ENCODE data around the gene OR51B2. TPM values are rescaled to one million over a fixed set of nuclear protein-coding genes. Genes with fewer than 3 reads are reported as not detected.

The OR51B2 gene
- total RNA-seq, 1 experiment from 2014 or later: not detected

DNA sequence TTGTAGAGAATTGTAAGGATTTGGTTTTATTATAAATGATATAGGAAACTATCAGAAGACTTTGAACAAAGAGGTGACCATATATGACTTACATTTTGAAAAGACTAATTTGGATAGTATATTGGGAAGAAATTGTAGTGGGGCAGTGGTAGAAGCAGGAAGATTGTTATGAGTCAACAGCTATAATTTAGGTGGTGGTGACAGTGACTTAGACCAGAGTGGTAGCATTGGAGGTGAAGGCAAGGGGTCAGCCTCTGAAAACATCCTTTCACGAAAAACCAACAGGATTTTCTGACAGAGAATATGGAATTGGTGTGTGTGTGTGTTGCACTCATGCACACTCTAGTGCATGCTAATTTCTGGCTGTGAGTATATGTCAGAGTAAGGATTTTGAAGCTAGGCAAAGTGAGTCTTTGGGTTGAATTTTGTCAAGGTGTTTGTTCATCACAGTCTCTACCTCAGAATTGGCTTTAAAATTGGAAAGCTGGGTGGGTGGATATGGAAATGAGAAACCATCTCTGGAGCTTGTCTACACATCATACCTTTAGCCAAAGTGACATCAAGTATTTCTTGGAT, 46.2 kb downstream of the OR51B2 start:
- no TSS peak for BruUV-seq (replicated peaks)
- TF ChIP-seq, protein P1, sequence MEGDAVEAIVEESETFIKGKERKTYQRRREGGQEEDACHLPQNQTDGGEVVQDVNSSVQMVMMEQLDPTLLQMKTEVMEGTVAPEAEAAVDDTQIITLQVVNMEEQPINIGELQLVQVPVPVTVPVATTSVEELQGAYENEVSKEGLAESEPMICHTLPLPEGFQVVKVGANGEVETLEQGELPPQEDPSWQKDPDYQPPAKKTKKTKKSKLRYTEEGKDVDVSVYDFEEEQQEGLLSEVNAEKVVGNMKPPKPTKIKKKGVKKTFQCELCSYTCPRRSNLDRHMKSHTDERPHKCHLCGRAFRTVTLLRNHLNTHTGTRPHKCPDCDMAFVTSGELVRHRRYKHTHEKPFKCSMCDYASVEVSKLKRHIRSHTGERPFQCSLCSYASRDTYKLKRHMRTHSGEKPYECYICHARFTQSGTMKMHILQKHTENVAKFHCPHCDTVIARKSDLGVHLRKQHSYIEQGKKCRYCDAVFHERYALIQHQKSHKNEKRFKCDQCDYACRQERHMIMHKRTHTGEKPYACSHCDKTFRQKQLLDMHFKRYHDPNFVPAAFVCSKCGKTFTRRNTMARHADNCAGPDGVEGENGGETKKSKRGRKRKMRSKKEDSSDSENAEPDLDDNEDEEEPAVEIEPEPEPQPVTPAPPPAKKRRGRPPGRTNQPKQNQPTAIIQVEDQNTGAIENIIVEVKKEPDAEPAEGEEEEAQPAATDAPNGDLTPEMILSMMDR (IDR thresholded peaks at IDR 0.05; ENCODE audit: unreplicated experiment): no peak
- Mint-ChIP-seq H3K36me3 (ENCODE audit: insufficient read depth, unreplicated experiment) (no peaks in the 10 kb centered on the region), H3K27ac (ENCODE audit: low read depth, unreplicated experiment) (no peak overlapping the region), H3K9me3 (ENCODE audit: unreplicated experiment) (no peaks in the 10 kb centered on the region), H3K4me3 (ENCODE audit: unreplicated experiment) (no peak overlapping the region), H3K4me1 (ENCODE audit: insufficient read depth, unreplicated experiment) (peaks cover 12% of the 10 kb centered on the region), H3K27me3 (ENCODE audit: insufficient read depth, unreplicated experiment) (no peaks in the 10 kb centered on the region)
- POLR2A ChIA-PET: no interaction called here
- CTCF ChIA-PET: no interaction called here
- DNase-seq (ENCODE audit: unreplicated experiment): no peak
- intact Hi-C loops (cut with micrococcal nuclease): no loop called here

DNA sequence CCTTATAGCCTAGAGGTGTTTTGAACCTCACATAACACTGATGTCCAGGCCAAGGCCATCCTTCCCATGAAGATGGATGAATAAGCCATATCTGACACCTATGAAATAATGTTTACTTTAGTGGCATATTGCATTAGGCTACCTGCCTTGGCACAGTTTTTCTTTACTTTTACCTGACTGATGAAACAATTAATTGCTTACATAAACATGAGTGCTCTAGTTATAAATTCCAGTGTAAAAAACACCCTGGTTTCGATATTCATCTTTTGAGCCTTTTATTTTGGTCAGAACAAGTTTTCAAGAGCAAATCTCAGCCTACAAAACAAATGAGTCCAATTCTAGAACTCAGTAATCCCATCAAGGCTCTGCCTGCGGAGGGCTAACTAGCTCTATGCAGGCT, 47.4 kb downstream of the OR51B2 start:
- ChIA-PET POLR2A (no interaction called here), CTCF (interaction anchor here (1.1 to 1.2 kb wide), 2 partner anchors 14 to 73 kb away, joined by 3 read pairs; no protein-coding TSS in a partner anchor)
- Mint-ChIP-seq H3K4me1 (ENCODE audit: insufficient read depth, unreplicated experiment) (peaks cover 12% of the 10 kb centered on the region), H3K27me3 (ENCODE audit: insufficient read depth, unreplicated experiment) (no peaks in the 10 kb centered on the region), H3K9me3 (ENCODE audit: unreplicated experiment) (no peaks in the 10 kb centered on the region), H3K36me3 (ENCODE audit: insufficient read depth, unreplicated experiment) (no peaks in the 10 kb centered on the region), H3K27ac (ENCODE audit: low read depth, unreplicated experiment) (no peak overlapping the region), H3K4me3 (ENCODE audit: unreplicated experiment) (no peak overlapping the region)
- intact Hi-C loops (cut with micrococcal nuclease): no loop called here
- no TSS peak for BruUV-seq (replicated peaks)
- no peak for DNase-seq (ENCODE audit: unreplicated experiment)
- TF ChIP-seq, protein P1 (IDR thresholded peaks at IDR 0.05; ENCODE audit: unreplicated experiment): no peak

DNA sequence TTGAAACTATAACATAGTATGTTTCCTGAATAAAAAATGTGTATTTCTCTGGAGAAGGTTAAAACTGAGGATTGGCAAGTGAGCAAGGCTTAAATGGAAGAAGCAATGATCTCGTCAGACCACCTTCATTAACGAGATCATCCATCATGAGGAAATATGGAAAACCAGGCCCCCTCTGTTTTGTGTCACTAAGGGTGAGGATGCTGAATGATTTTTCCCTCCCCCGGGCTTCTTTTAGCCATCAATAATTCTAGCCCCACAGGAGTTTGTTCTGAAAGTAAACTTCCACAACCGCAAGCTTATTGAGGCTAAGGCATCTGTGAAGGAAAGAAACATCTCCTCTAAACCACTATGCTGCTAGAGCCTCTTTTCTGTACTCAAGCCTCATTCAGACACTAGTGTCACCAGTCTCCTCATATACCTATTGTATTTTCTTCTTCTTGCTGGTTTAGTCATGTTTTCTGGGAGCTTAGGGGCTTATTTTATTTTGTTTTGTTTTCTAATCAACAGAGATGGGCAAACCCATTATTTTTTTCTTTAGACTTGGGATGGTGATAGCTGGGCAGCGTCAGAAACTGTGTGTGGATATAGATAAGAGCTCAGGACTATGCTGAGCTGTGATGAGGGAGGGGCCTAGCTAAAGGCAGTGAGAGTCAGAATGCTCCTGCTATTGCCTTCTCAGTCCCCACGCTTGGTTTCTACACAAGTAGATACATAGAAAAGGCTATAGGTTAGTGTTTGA, 48.6 kb downstream of the OR51B2 start:
- POLR2A ChIA-PET: interaction anchor here (0.6 kb wide), 1 partner anchor 10 kb away, joined by 3 read pairs; no protein-coding TSS in a partner anchor
- intact Hi-C loops (cut with micrococcal nuclease): no loop called here
- Mint-ChIP-seq H3K9me3 (ENCODE audit: unreplicated experiment) (no peaks in the 10 kb centered on the region), H3K27me3 (ENCODE audit: insufficient read depth, unreplicated experiment) (no peaks in the 10 kb centered on the region), H3K4me1 (ENCODE audit: insufficient read depth, unreplicated experiment) (peaks cover 8% of the 10 kb centered on the region), H3K36me3 (ENCODE audit: insufficient read depth, unreplicated experiment) (no peaks in the 10 kb centered on the region), H3K27ac (ENCODE audit: low read depth, unreplicated experiment) (no peak overlapping the region), H3K4me3 (ENCODE audit: unreplicated experiment) (no peak overlapping the region)
- TF ChIP-seq, protein P1 (IDR thresholded peaks at IDR 0.05; ENCODE audit: unreplicated experiment): no peak
- DNase-seq (ENCODE audit: unreplicated experiment): no peak
- CTCF ChIA-PET: interaction anchor here (0.5 to 1.1 kb wide), 4 partner anchors 15 to 532 kb away, joined by 3 read pairs; no protein-coding TSS in a partner anchor
- no TSS peak for BruUV-seq (replicated peaks)

DNA sequence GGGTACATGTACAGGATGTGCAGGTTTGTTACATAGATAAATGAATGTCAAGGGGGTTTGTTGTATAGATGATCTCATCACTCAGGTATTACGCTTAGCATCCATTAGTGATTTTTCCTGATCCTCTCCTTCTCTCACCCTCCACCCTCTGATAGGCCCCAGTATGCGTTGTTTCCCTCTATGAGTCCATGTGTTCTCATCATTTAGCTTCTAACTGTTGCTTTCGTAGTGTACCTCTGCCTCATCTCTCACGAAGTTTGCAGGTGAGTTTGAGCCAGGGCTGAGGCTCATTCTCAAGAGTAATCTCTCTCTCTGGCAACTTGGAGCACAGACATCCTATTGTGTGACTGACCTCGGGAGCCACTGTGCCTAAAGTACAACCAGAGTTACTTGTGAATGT, 49.7 kb downstream of the OR51B2 start:
- ChIA-PET POLR2A (no interaction called here), CTCF (no interaction called here)
- no peaks in the 10 kb centered on the region for H3K27me3 Mint-ChIP-seq (ENCODE audit: insufficient read depth, unreplicated experiment)
- no peak overlapping the region for H3K27ac Mint-ChIP-seq (ENCODE audit: low read depth, unreplicated experiment)
- no TSS peak for BruUV-seq (replicated peaks)
- no peak overlapping the region for H3K4me3 Mint-ChIP-seq (ENCODE audit: unreplicated experiment)
- intact Hi-C loops (cut with micrococcal nuclease): no loop called here
- H3K4me1 Mint-ChIP-seq (ENCODE audit: insufficient read depth, unreplicated experiment): no peaks in the 10 kb centered on the region
- H3K36me3 Mint-ChIP-seq (ENCODE audit: insufficient read depth, unreplicated experiment): no peaks in the 10 kb centered on the region
- no peak for DNase-seq (ENCODE audit: unreplicated experiment)
- H3K9me3 Mint-ChIP-seq (ENCODE audit: unreplicated experiment): no peaks in the 10 kb centered on the region
- TF ChIP-seq, protein P1 (IDR thresholded peaks at IDR 0.05; ENCODE audit: unreplicated experiment): no peak

Other genes with a start within 250 kb of the OR51B2 start
- not detected in 2 replicates for gene OR52A5, start 185.9 kb downstream of the OR51B2 start, total RNA-seq (2022)
- not detected in 2 replicates for gene OR52A1, start 169.5 kb downstream of the OR51B2 start, total RNA-seq (2022)
- gene OR51V1, start 123.6 kb downstream of the OR51B2 start, total RNA-seq (2022): not detected in 2 replicates
- gene HBB, start 97.2 kb downstream of the OR51B2 start, total RNA-seq (2022): not detected in 2 replicates
- not detected in 2 replicates for gene HBD, start 89.8 kb downstream of the OR51B2 start, total RNA-seq (2022)
- not detected in 2 replicates for gene HBG1, start 74.4 kb downstream of the OR51B2 start, total RNA-seq (2022)
- gene HBG2, start 69.5 kb downstream of the OR51B2 start, total RNA-seq (2022): not detected in 2 replicates
- gene HBE1, start 54.4 kb downstream of the OR51B2 start, total RNA-seq (2022): not detected in 2 replicates
- gene OR51B4, start 22.4 kb downstream of the OR51B2 start, total RNA-seq (2022): not detected in 2 replicates
- not detected in 2 replicates for gene OR51B5, start 19.2 kb upstream of the OR51B2 start, total RNA-seq (2022)
- not detected in 2 replicates for gene OR51B6, start 27.2 kb upstream of the OR51B2 start, total RNA-seq (2022)
- not detected in 2 replicates for gene OR51M1, start 59.5 kb upstream of the OR51B2 start, total RNA-seq (2022)
- gene OR51Q1, start 97.8 kb upstream of the OR51B2 start, total RNA-seq (2022): not detected in 2 replicates
- not detected in 2 replicates for gene OR51I1, start 117.2 kb upstream of the OR51B2 start, total RNA-seq (2022)
- gene OR51I2, start 125.0 kb upstream of the OR51B2 start, total RNA-seq (2022): not detected in 2 replicates
- gene OR52D1, start 164.4 kb upstream of the OR51B2 start, total RNA-seq (2022): not detected in 2 replicates
- not detected in 2 replicates for gene UBQLN3, start 185.7 kb upstream of the OR51B2 start, total RNA-seq (2022)
- not detected in 2 replicates for gene UBQLNL, start 192.4 kb upstream of the OR51B2 start, total RNA-seq (2022)
- not detected in 2 replicates for gene OR52H1, start 224.2 kb upstream of the OR51B2 start, total RNA-seq (2022)